ENCODE measurements around the gene PDIA3. TPM values are rescaled to one million over a fixed set of nuclear protein-coding genes. Genes with fewer than 3 reads are reported as not detected.

The PDIA3 gene
- total and polyA plus RNA-seq, 2 of the 13 experiments (the other 11 are each of a cell fraction or from before 2014, with no cell fraction given): 238 to 433 TPM

GRCh38 chr15:43791993-43792760 lies 45.9 kb downstream of the PDIA3 start, which contains the start of gene SERF2 (continued):
- TF ChIP-seq, protein P1, sequence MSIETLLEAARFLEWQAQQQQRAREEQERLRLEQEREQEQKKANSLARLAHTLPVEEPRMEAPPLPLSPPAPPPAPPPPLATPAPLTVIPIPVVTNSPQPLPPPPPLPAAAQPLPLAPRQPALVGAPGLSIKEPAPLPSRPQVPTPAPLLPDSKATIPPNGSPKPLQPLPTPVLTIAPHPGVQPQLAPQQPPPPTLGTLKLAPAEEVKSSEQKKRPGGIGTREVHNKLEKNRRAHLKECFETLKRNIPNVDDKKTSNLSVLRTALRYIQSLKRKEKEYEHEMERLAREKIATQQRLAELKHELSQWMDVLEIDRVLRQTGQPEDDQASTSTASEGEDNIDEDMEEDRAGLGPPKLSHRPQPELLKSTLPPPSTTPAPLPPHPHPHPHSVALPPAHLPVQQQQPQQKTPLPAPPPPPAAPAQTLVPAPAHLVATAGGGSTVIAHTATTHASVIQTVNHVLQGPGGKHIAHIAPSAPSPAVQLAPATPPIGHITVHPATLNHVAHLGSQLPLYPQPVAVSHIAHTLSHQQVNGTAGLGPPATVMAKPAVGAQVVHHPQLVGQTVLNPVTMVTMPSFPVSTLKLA (IDR thresholded peaks at IDR 0.05): peak; percentile 99
- peak; percentile 44; the same call in 1 of the 2 replicates for TF ChIP-seq CENPT (CRISPR knock-in tag; IDR thresholded peaks at IDR 0.05; ENCODE audit: low read depth)
- TF ChIP-seq KDM4B (CRISPR knock-in tag; IDR thresholded peaks at IDR 0.05): no peak
- TF ChIP-seq MXI1 (IDR thresholded peaks at IDR 0.05; ENCODE audit: borderline replicate concordance, low read depth, low read length): peak; percentile 65; the same call in 1 of the 3 replicates
- TF ChIP-seq, protein P2, sequence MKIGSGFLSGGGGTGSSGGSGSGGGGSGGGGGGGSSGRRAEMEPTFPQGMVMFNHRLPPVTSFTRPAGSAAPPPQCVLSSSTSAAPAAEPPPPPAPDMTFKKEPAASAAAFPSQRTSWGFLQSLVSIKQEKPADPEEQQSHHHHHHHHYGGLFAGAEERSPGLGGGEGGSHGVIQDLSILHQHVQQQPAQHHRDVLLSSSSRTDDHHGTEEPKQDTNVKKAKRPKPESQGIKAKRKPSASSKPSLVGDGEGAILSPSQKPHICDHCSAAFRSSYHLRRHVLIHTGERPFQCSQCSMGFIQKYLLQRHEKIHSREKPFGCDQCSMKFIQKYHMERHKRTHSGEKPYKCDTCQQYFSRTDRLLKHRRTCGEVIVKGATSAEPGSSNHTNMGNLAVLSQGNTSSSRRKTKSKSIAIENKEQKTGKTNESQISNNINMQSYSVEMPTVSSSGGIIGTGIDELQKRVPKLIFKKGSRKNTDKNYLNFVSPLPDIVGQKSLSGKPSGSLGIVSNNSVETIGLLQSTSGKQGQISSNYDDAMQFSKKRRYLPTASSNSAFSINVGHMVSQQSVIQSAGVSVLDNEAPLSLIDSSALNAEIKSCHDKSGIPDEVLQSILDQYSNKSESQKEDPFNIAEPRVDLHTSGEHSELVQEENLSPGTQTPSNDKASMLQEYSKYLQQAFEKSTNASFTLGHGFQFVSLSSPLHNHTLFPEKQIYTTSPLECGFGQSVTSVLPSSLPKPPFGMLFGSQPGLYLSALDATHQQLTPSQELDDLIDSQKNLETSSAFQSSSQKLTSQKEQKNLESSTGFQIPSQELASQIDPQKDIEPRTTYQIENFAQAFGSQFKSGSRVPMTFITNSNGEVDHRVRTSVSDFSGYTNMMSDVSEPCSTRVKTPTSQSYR (CRISPR knock-in tag; IDR thresholded peaks at IDR 0.05; ENCODE audit: borderline replicate concordance): peak; percentile 80
- no peak for TF ChIP-seq ZSCAN30 (CRISPR knock-in tag; IDR thresholded peaks at IDR 0.05)
- TF ChIP-seq SRY (CRISPR knock-in tag; IDR thresholded peaks at IDR 0.05): peak; percentile 82; the same call in 1 of the 2 replicates
- peak; percentile 98 for TF ChIP-seq POLR2AphosphoS5 (IDR thresholded peaks at IDR 0.05; ENCODE audit: low read depth, low read length)
- no peak for TF ChIP-seq ATF5 (CRISPR knock-in tag; IDR thresholded peaks at IDR 0.05; ENCODE audit: low read depth)
- no peak for TF ChIP-seq PLRG1 (conservative IDR thresholded peaks at IDR 0.05)
- peak; percentile 74 for TF ChIP-seq ZFX (CRISPR knock-in tag; IDR thresholded peaks at IDR 0.05; ENCODE audit: low read depth)
- no peak for TF ChIP-seq SNRNP70 (IDR thresholded peaks at IDR 0.05; ENCODE audit: low read depth, low read length)
- TF ChIP-seq SOX6 (IDR thresholded peaks at IDR 0.05): no peak
- TF ChIP-seq SOX6 (CRISPR knock-in tag; IDR thresholded peaks at IDR 0.05): peak; percentile 43; the same call in 1 of the 2 replicates
- TF ChIP-seq ZNF256 (CRISPR knock-in tag; conservative IDR thresholded peaks at IDR 0.05): no peak
- no peak for TF ChIP-seq SYNCRIP (IDR thresholded peaks at IDR 0.05; ENCODE audit: insufficient read depth, low read depth, low read length)
- TF ChIP-seq ZNF180 (CRISPR knock-in tag; IDR thresholded peaks at IDR 0.05; ENCODE audit: borderline replicate concordance, low read depth): no peak
- TF ChIP-seq POGZ (CRISPR knock-in tag; IDR thresholded peaks at IDR 0.05): peak; percentile 59
- TF ChIP-seq ZBED4 (CRISPR knock-in tag; IDR thresholded peaks at IDR 0.05; ENCODE audit: borderline replicate concordance): no peak; the same call in 1 of the 2 replicates
- no peak for TF ChIP-seq NCOA1 (CRISPR knock-in tag; IDR thresholded peaks at IDR 0.05)
- no peak for TF ChIP-seq FLYWCH1 (CRISPR knock-in tag; IDR thresholded peaks at IDR 0.05)
- TF ChIP-seq ZSCAN29 (CRISPR knock-in tag; conservative IDR thresholded peaks at IDR 0.05): no peak

Data from HepG2 (cell line).